WTC11 (cell line): ENCODE measurements around the gene MAB21L3. TPM values are rescaled to one million over a fixed set of nuclear protein-coding genes. Genes with fewer than 3 reads are reported as not detected.

Source experiments
- ATAC-seq: fragments of 200-7000 bp; cut with Tn5 transposase; 2 replicates; pipeline ENCODE4 v1.10.0; 2021; ENCODE audit warnings: mild to moderate bottlenecking, moderate library complexity
- CTCF ChIA-PET: fragments of 300-600 bp; sonication (Branson Sonifier 250); formaldehyde crosslinking; loops from one replicate; lab custom pipeline; 2021; ENCODE audit warnings: antibody characterized with exemption; lab: Charles Lee
- POLR2A ChIA-PET: fragments of 350-600 bp; sonication (Branson Sonifier 250); formaldehyde crosslinking; loops from one replicate; lab custom pipeline; 2021; ENCODE audit warnings: antibody characterized with exemption; lab: Charles Lee
- DNase-seq: peaks from one replicate; pipeline ENCODE4 v3.0.0; 2021; ENCODE audit warnings: low spot score
- H3K27ac Mint-ChIP-seq: 2 replicates; pipeline ENCODE4 v1.8.0; 2021; ENCODE audit warnings: mixed read lengths
- H3K27me3 Mint-ChIP-seq: 2 replicates; pipeline ENCODE4 v1.8.0; 2021; ENCODE audit warnings: low read depth, mild to moderate bottlenecking, moderate library complexity, mixed read lengths
- H3K36me3 Mint-ChIP-seq: 2 replicates; pipeline ENCODE4 v1.8.0; 2021; ENCODE audit warnings: mixed read lengths
- H3K4me1 Mint-ChIP-seq: 2 replicates; pipeline ENCODE4 v1.8.0; 2022; ENCODE audit warnings: mixed read lengths
- H3K4me3 Mint-ChIP-seq: 2 replicates; pipeline ENCODE4 v1.8.0; 2021; ENCODE audit warnings: mild to moderate bottlenecking, moderate library complexity, mixed read lengths
- H3K9me3 Mint-ChIP-seq: 2 replicates; pipeline ENCODE4 v1.8.0; 2021; ENCODE audit warnings: mixed read lengths
- ATF3 ChIP-seq: sonication (generic); formaldehyde crosslinking; conservative IDR thresholded peaks from 2 replicates; pipeline ENCODE4 v1.8.1; 2022; ENCODE audit warnings: mild to moderate bottlenecking, missing genetic modification reagents
- CREB1 ChIP-seq: sonication (generic); formaldehyde crosslinking; IDR thresholded peaks from 2 replicates; pipeline ENCODE4 v1.8.0; 2023; ENCODE audit warnings: mild to moderate bottlenecking, missing genetic modification reagents
- E2F4 ChIP-seq: sonication (generic); formaldehyde crosslinking; IDR thresholded peaks from 2 replicates; pipeline ENCODE4 v1.8.1; 2022; ENCODE audit warnings: low read depth, mild to moderate bottlenecking, moderate library complexity, missing genetic modification reagents, borderline replicate concordance
- EMX1 ChIP-seq: fragments of 250-450 bp; sonication (Bioruptor Pico); IDR thresholded peaks from 2 replicates; pipeline ENCODE4 v1.8.0; 2021; ENCODE audit warnings: mild to moderate bottlenecking
- ETV6 ChIP-seq: sonication (generic); formaldehyde crosslinking; IDR thresholded peaks from 2 replicates; pipeline ENCODE4 v1.8.1; 2022; ENCODE audit warnings: mild to moderate bottlenecking, missing genetic modification reagents
- FOXJ3 ChIP-seq: sonication (generic); formaldehyde crosslinking; IDR thresholded peaks from 2 replicates; pipeline ENCODE4 v1.9.0; 2021; ENCODE audit warnings: missing genetic modification reagents, mild to moderate bottlenecking, borderline replicate concordance
- FOXP4 ChIP-seq: sonication (generic); formaldehyde crosslinking; IDR thresholded peaks from 2 replicates; pipeline ENCODE4 v1.8.0; 2022; ENCODE audit warnings: mild to moderate bottlenecking, missing genetic modification reagents
- IRF2 ChIP-seq: sonication (generic); formaldehyde crosslinking; IDR thresholded peaks from 2 replicates; pipeline ENCODE4 v1.8.0; 2022; ENCODE audit warnings: low read depth, missing genetic modification reagents, borderline replicate concordance
- JUN ChIP-seq: sonication (generic); formaldehyde crosslinking; IDR thresholded peaks from 2 replicates; pipeline ENCODE4 v1.8.0; 2023; ENCODE audit warnings: mild to moderate bottlenecking, missing genetic modification reagents
- MLX ChIP-seq: sonication (generic); formaldehyde crosslinking; IDR thresholded peaks from 2 replicates; pipeline ENCODE4 v1.8.1; 2023; ENCODE audit warnings: mild to moderate bottlenecking, missing genetic modification reagents, moderate library complexity
- OVOL2 ChIP-seq: fragments of 250-450 bp; sonication (Bioruptor Pico); IDR thresholded peaks from 2 replicates; pipeline ENCODE4 v1.9.0; 2021; ENCODE audit warnings: mild to moderate bottlenecking, borderline replicate concordance
- SOX15 ChIP-seq: fragments of 250-450 bp; sonication (Bioruptor Pico); IDR thresholded peaks from 2 replicates; pipeline ENCODE4 v1.9.0; 2021; ENCODE audit warnings: mild to moderate bottlenecking
- SP1 ChIP-seq: sonication (generic); formaldehyde crosslinking; conservative IDR thresholded peaks from 2 replicates; pipeline ENCODE4 v1.8.1; 2022; ENCODE audit warnings: missing genetic modification reagents
- TEAD4 ChIP-seq: sonication (generic); formaldehyde crosslinking; IDR thresholded peaks from 2 replicates; pipeline ENCODE4 v1.8.0; 2022; ENCODE audit warnings: mild to moderate bottlenecking, missing genetic modification reagents
- USF2 ChIP-seq: sonication (generic); formaldehyde crosslinking; IDR thresholded peaks from 2 replicates; pipeline ENCODE4 v1.8.1; 2023; ENCODE audit warnings: mild to moderate bottlenecking, missing genetic modification reagents, moderate library complexity
- ZNF121 ChIP-seq: sonication (generic); formaldehyde crosslinking; IDR thresholded peaks from 2 replicates; pipeline ENCODE4 v1.8.0; 2023; ENCODE audit warnings: missing genetic modification reagents
- ZNF317 ChIP-seq: sonication (generic); formaldehyde crosslinking; IDR thresholded peaks from 2 replicates; pipeline ENCODE4 v1.8.1; 2023; ENCODE audit warnings: low read depth, mild to moderate bottlenecking, moderate library complexity, missing genetic modification reagents, borderline replicate concordance
- ZNF396 ChIP-seq: fragments of 250-450 bp; sonication (Bioruptor Pico); IDR thresholded peaks from 2 replicates; pipeline ENCODE4 v1.8.0; 2021; ENCODE audit warnings: mild to moderate bottlenecking, moderate library complexity, borderline replicate concordance
- ZNF423 ChIP-seq: fragments of 250-450 bp; sonication (Bioruptor Pico); IDR thresholded peaks from 2 replicates; pipeline ENCODE4 v2.1.2; 2022; ENCODE audit warnings: mild to moderate bottlenecking, moderate library complexity
- ZNF425 ChIP-seq: fragments of 250-450 bp; sonication (Bioruptor Pico); conservative IDR thresholded peaks from 2 replicates; pipeline ENCODE4 v1.9.0; 2021; ENCODE audit warnings: mild to moderate bottlenecking
- ZNF532 ChIP-seq: fragments of 250-450 bp; sonication (Bioruptor Pico); IDR thresholded peaks from 2 replicates; pipeline ENCODE4 v1.9.0; 2021; ENCODE audit warnings: mild to moderate bottlenecking, borderline replicate concordance
- ZSCAN18 ChIP-seq: fragments of 250-450 bp; sonication (Bioruptor Pico); IDR thresholded peaks from 2 replicates; pipeline ENCODE4 v2.1.2; 2022; ENCODE audit warnings: mild to moderate bottlenecking, moderate library complexity
- total RNA-seq: library from RNA; stranded (reverse); gene quantifications from 3 replicates; pipeline ENCODE4 v1.2.3, GENCODE V29; 2021

The MAB21L3 gene
- total RNA-seq, 1 experiment from 2014 or later, result not detected

- H3K9me3 Mint-ChIP-seq, result no peaks in the 10 kb centered on the region; the same call in 1 of the 2 replicates
- CTCF ChIA-PET, result interaction anchor here (1.2 to 4.4 kb wide), 4 partner anchors 12 to 321 kb away, joined by 4 to 29 read pairs (median 10); no protein-coding TSS in a partner anchor
- POLR2A ChIA-PET, result interaction anchor here (1.0 kb wide), 1 partner anchor 171 kb away, joined by 4 read pairs; no protein-coding TSS in a partner anchor
- no peak overlapping the region for H3K27ac Mint-ChIP-seq
- no peak for ATAC-seq
- H3K4me3 Mint-ChIP-seq, result no peak overlapping the region
- peaks cover 24% of the 10 kb centered on the region for H3K4me1 Mint-ChIP-seq
- no peak for TF ChIP-seq EMX1 (CRISPR knock-in tag)
- TF ChIP-seq MLX (CRISPR knock-in tag), result no peak
- no peak for TF ChIP-seq ETV6 (CRISPR knock-in tag)
- no peak for TF ChIP-seq ZNF121
- TF ChIP-seq IRF2, result no peak
- no peak for TF ChIP-seq ZNF317 (CRISPR knock-in tag)
- TF ChIP-seq E2F4 (CRISPR knock-in tag), result no peak
- no peak for TF ChIP-seq ZNF396 (CRISPR knock-in tag)
- no peak for TF ChIP-seq TEAD4 (CRISPR knock-in tag)
- TF ChIP-seq CREB1, result no peak
- no peak for TF ChIP-seq FOXP4 (CRISPR knock-in tag)
- TF ChIP-seq FOXJ3 (CRISPR knock-in tag), result no peak
- no peak for TF ChIP-seq ZNF425 (CRISPR knock-in tag)
- TF ChIP-seq ZSCAN18 (CRISPR knock-in tag), result no peak
- TF ChIP-seq, all 79 proteins: peak for 0
- Mint-ChIP-seq H3K27me3 (peaks cover 24% of the 10 kb centered on the region), H3K36me3 (no peaks in the 10 kb centered on the region)
- DNase-seq, result no peak
Observed at GRCh38 chr1:116164604-116165368, 53.6 kb downstream of the MAB21L3 start.

- Mint-ChIP-seq H3K4me1 (peaks cover 24% of the 10 kb centered on the region), H3K9me3 (no peaks in the 10 kb centered on the region; the same call in 1 of the 2 replicates), H3K27ac (no peak overlapping the region), H3K27me3 (peaks cover 28% of the 10 kb centered on the region), H3K4me3 (no peak overlapping the region), H3K36me3 (no peaks in the 10 kb centered on the region)
- ChIA-PET POLR2A (interaction anchor here (1.3 kb wide), 1 partner anchor 11 kb away, joined by 3 read pairs; no protein-coding TSS in a partner anchor), CTCF (interaction anchor here (1.1 to 4.4 kb wide), 5 partner anchors 15 to 507 kb away, joined by 3 to 29 read pairs (median 4); no protein-coding TSS in a partner anchor)
- DNase-seq, result no peak
- no peak for ATAC-seq
- TF ChIP-seq JUN (CRISPR knock-in tag) (no peak), SP1 (CRISPR knock-in tag) (no peak), USF2 (no peak), SOX15 (no peak), ZNF532 (no peak), ATF3 (CRISPR knock-in tag) (no peak), OVOL2 (CRISPR knock-in tag) (no peak), ZNF423 (CRISPR knock-in tag) (no peak)
Observed at GRCh38 chr1:116165572-116165971, 54.4 kb downstream of the MAB21L3 start.
